NCI-H1436 treated with DMSO at 0.1 percent for 48 hours (cell line): Measurements from ENCODE around the gene ZNF580.

Experiments
- DNase-seq: peaks from one replicate; lab custom pipeline; 2025; lab: John Stamatoyannopoulos, UW

Gene ZNF580

GRCh38 chr19:55606471-55606787, 34.4 kb upstream of the ZNF580 start:
- DNase-seq: no peak

DNA sequence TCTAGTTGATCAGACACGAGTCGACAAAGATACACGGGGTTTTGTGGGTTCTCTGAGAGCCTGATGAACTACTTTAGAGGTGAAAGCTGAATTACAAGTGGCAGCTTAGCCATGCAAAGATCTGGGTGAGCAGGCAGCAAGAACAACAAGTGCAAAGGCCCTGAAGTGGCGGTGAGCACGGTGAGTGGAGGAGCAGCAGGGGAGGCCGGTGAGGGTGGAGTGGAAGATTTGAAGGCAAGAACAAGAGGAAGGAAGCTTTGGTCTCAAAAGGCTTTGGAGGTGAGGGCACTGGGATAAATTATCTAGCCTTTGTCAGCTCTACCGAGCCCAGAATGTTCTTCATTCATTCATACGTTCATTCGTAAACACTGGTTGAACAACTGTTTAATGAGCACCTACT, 34.0 kb upstream of the ZNF580 start:
- DNase-seq: no peak

DNA sequence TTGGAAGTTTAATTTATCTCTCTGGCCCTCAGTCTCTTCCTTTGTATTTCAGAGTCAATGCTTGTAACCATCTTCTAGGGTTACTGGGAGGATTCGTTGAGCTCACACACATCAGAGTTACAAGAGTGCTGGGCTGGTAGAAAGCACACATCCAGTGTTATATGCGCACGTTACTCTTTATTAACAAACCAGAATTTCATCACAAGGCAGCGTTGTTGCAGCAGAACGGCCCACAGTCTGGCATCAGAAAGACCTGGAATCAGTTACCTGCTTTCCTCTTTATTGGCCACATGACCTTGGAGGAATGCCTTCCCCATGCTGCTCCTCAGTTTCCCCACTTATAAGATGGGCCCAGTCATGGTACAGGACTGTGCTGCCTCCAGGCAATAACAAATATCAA, 31.5 kb upstream of the ZNF580 start:
- DNase-seq: no peak

GRCh38 chr19:55611300-55611982, 29.4 kb upstream of the ZNF580 start:
- DNase-seq: no peak

DNA sequence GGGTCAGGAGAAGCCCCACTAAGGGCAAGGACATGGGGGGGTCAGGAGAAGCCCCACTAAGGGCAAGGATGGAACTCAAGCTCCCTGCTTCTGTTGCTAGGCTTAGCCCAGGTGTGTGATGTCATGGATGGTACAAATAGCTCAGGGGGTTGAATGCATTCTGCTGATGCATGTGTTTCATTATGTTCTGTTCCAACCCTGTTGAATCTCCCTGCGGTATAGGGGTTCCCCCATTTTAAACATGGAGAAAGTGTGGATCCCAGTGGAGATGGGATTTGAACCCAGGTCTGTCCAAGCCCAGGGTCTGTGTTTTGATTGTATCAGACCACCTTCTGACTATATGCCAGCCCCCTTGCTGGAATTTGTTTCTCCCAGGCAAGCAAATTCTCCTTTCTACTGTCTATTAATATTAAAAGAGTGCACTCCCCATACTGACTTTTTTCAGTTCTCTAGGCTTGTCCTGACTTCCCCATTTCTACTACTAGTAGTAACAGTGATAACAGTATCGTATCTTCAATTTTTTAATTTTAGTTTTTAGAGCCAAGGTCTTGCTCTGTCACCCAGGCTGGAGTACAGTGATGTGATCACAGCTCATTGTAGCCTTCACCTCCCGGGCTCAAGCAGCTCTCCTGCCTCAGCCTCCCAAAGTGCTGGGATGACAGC, 28.7 kb upstream of the ZNF580 start:
- no peak for DNase-seq

GRCh38 chr19:55613396-55613795, 27.4 kb upstream of the ZNF580 start:
- DNase-seq: no peak

- no peak for DNase-seq
Measured at GRCh38 chr19:55613930-55614710, 26.7 kb upstream of the ZNF580 start.

GRCh38 chr19:55614711-55615542, 25.9 kb upstream of the ZNF580 start:
- no peak for DNase-seq

DNA sequence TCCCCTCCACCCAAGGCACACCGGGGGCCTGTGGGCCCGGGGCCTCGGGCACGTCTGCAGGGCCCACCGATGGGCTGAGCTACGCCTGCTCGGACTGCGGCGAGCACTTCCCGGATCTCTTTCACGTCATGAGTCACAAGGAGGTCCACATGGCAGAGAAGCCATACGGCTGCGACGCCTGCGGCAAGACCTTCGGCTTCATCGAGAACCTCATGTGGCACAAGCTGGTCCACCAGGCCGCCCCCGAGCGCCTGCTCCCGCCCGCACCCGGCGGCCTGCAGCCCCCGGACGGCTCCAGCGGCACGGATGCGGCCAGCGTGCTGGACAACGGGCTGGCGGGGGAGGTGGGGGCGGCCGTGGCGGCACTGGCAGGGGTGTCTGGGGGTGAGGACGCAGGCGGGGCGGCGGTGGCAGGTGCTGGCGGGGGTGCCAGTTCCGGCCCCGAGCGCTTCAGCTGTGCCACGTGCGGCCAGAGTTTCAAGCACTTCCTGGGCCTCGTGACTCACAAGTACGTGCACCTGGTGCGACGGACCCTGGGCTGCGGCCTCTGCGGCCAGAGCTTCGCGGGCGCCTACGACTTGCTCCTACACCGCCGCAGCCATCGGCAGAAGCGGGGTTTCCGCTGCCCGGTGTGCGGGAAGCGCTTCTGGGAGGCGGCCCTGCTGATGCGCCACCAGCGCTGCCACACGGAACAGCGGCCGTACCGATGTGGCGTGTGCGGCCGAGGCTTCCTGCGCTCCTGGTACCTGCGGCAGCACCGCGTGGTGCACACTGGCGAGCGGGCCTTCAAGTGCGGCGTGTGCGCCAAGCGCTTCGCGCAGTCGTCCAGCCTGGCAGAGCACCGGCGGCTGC, 25.0 kb upstream of the ZNF580 start:
- no peak for DNase-seq

DNA sequence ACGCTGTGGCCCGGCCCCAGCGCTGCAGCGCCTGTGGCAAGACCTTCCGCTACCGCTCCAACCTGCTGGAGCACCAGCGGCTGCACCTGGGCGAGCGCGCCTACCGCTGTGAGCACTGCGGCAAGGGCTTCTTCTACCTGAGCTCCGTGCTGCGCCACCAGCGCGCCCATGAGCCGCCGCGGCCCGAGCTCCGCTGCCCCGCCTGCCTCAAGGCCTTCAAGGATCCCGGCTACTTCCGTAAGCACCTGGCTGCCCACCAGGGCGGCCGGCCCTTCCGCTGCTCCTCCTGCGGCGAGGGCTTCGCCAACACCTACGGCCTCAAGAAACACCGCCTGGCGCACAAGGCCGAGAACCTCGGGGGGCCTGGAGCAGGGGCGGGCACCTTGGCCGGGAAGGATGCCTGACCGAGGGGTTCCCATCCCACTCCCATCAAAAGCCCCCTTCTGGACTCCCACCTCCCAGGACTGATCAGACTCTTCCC, 24.4 kb upstream of the ZNF580 start:
- no peak for DNase-seq

DNA sequence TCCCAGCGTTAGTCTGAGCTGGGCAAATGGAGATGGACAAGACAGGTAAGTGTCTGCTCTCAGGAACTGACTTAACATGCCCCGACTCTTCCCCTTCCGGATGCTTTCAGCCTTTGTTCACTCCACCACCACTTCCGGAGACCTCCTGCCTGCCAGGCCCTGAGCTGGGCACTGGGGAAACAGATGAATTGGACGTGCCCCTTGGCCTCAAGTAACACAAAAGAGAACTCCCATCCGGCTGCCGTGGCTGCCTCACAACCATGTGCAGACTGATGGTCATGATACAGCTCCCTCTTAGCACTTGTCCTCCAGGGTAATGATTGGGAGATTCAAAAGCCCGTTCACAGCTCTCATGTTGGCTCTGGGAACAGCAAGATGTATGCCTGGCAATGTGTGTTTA, 23.4 kb upstream of the ZNF580 start:
- DNase-seq: no peak

GRCh38 chr19:55618426-55618825, 22.4 kb upstream of the ZNF580 start:
- no peak for DNase-seq

GRCh38 chr19:55619286-55619685, 21.5 kb upstream of the ZNF580 start:
- DNase-seq: no peak

- DNase-seq: no peak
Measured at GRCh38 chr19:55620410-55621204, 20.2 kb upstream of the ZNF580 start.

GRCh38 chr19:55621205-55621672, 19.6 kb upstream of the ZNF580 start:
- DNase-seq: no peak

DNA sequence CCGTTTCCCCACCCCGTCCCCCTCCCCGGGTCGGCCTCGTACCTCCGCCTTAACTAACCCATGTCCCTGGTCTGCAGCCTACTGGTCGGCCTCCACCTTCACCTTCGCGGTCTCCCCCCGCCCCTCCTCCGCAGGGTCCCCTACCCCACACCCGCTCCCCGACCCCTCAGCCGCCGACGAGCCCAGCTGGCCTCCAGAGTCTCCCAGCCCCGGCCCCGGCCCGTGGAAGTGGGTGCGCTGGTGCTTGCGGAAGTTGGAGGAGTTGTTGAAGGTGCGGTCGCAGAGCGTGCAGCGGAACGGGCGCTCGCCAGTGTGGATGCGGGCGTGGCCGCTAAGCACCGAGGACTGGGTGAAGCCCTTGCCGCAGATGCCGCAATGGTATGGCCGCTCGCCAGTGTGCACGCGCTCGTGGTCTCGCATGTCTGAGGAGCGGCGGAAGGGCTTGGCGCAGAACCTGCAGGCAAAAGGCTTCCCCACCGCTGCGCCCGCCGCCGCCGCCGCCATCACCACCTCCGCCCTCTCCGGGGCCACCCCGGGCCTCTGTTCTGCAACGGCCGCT, 19.1 kb upstream of the ZNF580 start:
- DNase-seq: no peak

GRCh38 chr19:55622242-55622969, 18.4 kb upstream of the ZNF580 start:
- DNase-seq: no peak

GRCh38 chr19:55623130-55623529, 17.7 kb upstream of the ZNF580 start:
- DNase-seq: no peak

DNA sequence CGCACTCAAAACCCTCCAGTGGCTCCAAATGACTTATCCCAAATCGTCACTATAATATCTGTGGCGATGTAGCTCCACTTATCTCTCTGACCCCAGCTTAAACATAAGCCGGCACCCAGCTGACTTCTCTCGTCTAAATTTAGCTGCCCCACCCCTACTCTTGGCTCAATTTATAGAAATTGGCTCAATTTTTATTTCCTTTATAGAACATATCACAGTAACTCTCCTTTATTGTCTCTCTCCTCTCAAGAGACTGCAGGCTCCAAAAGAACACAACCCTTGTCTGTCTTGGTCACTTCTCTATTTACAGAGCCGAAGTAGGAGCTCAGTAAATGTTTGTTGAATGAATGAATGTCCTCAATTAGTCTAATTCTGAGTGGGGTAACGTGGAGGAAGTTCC, 17.2 kb upstream of the ZNF580 start:
- no peak for DNase-seq
